ENCODE data around the gene FAM114A1.
A peak's percentile ranks its signal among the peaks of the same experiment; 100 is the strongest.

Gene FAM114A1

DNA sequence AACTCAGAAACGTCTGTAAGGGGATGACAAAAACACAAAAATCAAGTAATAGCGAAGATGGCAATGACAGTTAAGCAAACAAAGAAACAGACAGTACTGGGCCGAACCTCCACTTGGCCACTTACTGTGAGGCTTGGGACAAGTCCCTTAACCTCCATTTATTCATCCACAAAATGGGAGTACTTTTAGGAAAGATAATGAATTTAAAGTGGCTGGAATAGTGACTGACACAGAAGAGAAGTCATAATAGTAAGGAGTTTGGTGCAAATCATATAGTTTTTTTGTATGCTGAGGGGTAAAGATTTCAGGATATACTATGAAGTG lies 9.5 kb upstream of the FAM114A1 start:
- DNase-seq (ENCODE audit: low read depth in 2 of 3, low spot score in 1 of 3), result no peak

DNA sequence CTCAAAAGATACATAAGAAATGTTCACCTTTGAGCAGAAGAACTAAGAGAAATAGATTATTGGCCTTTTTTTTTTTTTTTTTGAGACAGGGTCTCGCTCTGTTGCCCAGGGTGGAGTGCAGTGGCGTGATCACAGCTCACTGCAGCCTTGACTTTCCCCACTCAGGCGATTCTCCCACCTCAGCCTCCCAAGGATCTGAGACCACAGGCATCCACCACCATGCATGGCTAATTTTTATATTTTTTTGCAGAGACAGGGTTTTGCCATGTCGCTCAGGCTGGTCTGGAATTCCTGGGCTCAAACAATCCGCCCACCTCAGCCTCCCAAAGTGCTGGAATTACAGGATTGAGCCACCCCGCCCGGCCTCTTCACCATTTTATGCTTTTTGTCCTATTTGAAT lies 8.1 kb upstream of the FAM114A1 start:
- no peak for DNase-seq (ENCODE audit: low read depth in 2 of 3, low spot score in 1 of 3)

DNA sequence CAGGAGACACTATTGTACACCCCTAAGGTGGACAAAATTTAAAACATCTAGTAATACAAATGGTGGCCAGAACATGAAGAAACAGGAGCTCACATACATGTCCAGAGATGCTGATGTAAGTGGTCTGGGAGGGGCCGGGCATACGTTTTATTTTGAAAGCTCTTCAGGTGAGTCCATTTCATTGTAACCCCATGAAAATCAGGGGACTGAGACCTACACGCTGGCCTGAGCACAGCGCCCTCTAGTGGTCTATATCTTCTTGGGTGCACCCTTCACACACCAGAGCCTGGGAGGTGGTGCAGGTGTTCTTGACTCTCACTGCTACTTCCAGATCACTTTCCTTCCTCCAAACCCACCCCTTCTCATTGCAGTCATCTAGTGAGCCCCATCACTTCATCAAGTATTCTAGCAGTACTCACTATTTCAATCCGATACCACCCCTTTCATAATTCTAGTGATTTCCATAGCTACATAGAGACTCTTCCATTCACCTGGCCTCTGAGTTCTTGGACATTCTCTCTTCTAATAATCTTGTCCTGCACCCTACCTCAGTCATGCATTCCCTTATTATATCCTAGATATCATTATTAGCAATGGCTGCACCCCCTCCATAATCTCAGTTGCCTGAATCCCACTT lies 6.7 kb upstream of the FAM114A1 start:
- DNase-seq (ENCODE audit: low read depth in 2 of 3, low spot score in 1 of 3), result peak; percentile 36 to 64 (median 49)

DNA sequence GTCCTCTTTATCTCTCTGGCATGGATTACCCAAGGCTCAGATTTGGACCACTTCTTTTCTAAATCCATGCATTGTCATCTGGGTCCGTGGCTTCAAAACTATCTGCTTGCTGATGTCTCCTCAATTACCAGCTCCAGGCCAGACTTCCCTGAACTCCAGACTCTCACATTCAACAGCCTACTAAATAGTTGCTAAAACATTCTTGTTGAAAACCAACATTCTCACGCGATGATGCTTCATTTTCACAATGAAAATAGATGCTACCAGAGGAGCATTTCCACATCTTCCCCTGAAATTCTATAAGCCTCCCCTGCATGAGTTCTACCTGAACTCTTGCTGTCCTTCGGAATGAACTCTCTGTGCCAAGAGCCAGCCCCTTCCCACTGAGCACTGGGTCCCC lies 5.8 kb upstream of the FAM114A1 start:
- DNase-seq (ENCODE audit: low read depth in 2 of 3, low spot score in 1 of 3), result no peak

- no peak for DNase-seq (ENCODE audit: low read depth in 2 of 3, low spot score in 1 of 3)
These were observed 2.2 kb upstream of the FAM114A1 start for GRCh38 chr4:38865445-38865844.

DNA sequence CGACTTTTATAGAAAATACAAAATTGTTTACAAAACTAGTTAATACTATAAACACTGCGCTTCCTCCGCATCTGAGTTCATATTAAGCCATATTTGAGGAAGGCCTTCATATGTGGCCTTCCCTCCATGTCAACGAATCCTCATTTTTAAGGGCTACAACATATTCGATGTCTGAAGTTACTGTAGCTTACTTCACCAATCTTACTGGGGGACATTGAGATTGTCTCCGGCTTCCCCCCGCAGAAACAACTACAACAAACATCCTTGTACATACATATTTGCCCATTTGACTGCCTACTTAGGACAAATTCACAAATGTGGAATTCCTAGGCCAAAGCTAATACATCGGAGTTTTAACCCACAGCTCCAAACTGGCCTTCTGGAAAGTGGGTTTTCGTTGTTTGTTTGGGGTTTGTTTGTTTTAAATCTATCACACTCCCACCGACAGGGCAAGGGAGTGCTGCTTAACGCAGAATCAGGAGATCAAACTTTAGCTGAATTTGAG lies 581 bp upstream of the FAM114A1 start:
- no peak for DNase-seq (ENCODE audit: low read depth in 2 of 3, low spot score in 1 of 3)

DNA sequence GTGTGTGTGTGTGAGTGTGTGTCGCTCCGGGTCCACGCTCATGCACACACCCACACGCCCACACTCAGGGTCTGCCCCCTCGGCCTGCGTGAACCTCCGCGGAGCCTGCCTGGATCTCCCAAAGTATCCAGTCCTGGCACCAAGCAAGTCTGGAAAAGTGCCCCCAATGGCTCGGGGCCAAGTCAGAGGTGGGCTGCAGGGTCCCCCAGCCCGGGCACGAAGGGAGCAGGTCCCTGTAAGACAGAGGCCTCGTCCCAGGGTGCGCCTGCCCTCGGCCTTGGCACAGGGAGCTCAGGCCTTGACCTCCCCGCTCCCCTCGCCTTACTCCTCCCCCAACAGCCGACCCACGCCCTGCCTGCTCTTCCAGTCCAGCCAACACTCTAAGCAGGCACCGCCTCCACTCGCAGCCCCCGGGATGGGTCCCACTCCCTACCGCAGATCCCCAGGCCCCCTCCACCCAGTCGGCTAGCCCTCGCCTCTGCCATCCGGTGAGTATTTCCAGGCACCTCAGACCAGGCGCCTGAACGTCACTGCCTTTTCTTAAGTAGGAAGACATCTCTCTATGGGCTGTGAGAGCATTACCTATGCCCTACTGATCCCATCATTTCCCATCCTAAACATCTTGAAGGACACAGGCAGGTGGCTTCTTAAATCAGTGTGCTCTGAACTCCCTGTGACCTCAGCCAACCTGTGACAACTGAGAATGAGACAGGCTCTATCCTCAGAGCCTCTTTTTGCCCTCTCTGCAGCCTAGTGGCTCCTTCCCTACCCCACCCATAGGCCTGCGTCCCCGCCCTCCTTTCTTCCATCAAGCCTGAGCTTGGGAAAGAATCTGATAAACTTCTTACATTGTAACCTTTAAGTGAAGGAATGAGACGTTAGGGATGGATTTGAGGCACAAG lies 704 bp downstream of the FAM114A1 start:
- no peak for DNase-seq (ENCODE audit: low read depth in 2 of 3, low spot score in 1 of 3)

GRCh38 chr4:38869511-38869910 lies 1.9 kb downstream of the FAM114A1 start:
- DNase-seq (ENCODE audit: low read depth in 2 of 3, low spot score in 1 of 3), result no peak

DNA sequence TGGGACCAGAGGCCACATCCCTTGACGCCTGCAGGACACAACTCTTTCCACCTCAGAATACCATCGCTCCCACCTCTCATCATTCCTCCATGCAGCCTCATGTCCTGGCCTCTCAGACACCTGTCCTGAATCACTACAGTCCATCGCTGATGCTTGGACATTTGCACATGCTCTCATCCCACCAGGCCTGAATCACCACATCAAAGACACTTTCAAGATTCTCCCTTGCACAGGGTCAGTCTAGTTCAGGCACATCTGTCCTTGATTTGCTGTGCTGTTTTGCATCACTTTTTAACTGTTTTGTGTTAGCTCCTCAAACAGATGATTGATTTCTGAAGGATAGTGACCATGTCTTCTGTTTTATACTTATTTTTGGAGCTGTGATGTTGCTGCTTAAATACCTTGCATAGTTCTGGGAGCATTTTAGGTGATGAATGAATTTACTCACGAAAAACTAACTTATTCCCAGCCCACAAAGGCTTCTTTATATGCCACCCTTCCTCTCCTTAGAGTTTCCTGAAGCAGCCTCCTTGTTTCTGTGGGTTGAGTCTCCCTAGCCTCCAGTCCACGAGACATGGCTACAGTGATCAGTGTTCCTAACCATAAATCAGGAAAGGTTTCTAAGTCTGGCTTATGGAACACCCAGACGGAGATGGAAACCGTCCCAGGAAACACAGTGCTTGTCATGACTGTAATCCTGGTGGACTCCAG lies 2.6 kb downstream of the FAM114A1 start:
- DNase-seq (ENCODE audit: low read depth in 2 of 3, low spot score in 1 of 3), result no peak

- DNase-seq (ENCODE audit: low read depth in 2 of 3, low spot score in 1 of 3), result no peak
These were observed 4.0 kb downstream of the FAM114A1 start for GRCh38 chr4:38871593-38871992.

GRCh38 chr4:38872620-38873019 lies 5.0 kb downstream of the FAM114A1 start:
- no peak for DNase-seq (ENCODE audit: low read depth in 2 of 3, low spot score in 1 of 3)

GRCh38 chr4:38873290-38873944 lies 5.8 kb downstream of the FAM114A1 start:
- no peak for DNase-seq (ENCODE audit: low read depth in 2 of 3, low spot score in 1 of 3)

GRCh38 chr4:38876636-38877035 lies 9.0 kb downstream of the FAM114A1 start:
- no peak for DNase-seq (ENCODE audit: low read depth in 2 of 3, low spot score in 1 of 3)

DNA sequence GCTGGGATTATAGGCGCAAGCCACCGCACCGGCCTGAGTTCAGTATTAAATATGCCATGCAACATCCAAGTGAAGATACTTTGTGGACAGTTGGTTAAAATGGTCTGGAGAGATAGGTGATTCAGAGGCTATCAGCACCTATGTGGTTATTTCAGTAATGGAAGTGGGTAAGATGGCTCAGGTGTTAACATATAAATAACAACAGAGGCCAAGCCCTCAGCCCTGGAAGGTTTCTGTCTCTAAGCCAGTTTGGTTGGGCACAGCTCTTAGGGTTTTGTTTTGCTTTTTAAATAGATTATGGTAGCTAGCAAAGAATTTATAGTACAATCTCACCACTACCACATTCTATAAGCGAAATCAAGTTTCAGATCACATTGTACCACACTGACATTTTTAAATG lies 16.6 kb downstream of the FAM114A1 start:
- no peak for DNase-seq (ENCODE audit: low read depth in 2 of 3, low spot score in 1 of 3)

GRCh38 chr4:38889143-38889542 lies 21.5 kb downstream of the FAM114A1 start:
- DNase-seq (ENCODE audit: low read depth in 2 of 3, low spot score in 1 of 3), result no peak

- DNase-seq (ENCODE audit: low read depth in 2 of 3, low spot score in 1 of 3), result no peak
These were observed 23.7 kb downstream of the FAM114A1 start for GRCh38 chr4:38891051-38891983.

- DNase-seq (ENCODE audit: low read depth in 2 of 3, low spot score in 1 of 3), result no peak
These were observed 26.8 kb downstream of the FAM114A1 start for GRCh38 chr4:38894322-38894982.

- DNase-seq (ENCODE audit: low read depth in 2 of 3, low spot score in 1 of 3), result no peak
These were observed 29.3 kb downstream of the FAM114A1 start for GRCh38 chr4:38896940-38897339.

DNA sequence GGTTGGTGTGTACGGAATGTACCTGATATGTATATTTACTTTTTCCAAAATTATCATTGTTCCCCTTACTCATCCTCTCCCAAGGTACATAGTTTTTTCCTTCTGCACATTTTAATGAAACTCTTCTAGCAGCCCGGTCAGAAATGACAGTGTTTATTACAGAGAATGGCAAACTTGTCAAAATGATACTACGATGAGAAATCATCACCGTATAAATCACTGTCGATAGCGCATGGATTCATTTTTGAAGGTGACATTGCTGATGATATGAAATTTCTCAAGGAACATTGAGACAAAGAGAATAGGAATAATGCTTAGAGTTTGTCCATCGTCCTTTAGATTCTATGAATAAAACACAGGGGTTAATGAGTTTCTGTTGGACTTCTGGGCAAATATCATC lies 30.6 kb downstream of the FAM114A1 start:
- no peak for DNase-seq (ENCODE audit: low read depth in 2 of 3, low spot score in 1 of 3)

DNA sequence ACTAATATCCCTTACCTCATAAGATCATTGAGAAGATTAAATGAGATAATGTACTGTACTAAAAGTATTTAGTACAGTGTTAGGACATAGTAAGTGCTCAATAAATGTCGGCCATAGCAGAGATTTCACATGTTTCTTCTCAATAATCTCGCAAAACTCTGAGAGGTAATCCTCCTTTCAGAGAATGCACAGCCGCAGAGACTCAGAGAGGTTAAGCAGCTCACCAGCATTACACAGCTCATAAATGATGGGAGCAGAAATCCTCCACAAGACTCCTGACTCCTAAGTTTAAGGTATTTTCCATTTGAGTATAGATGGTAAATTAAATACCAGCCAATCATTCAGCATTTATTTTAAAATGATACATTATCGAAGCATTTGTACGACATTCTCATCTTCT lies 34.6 kb downstream of the FAM114A1 start:
- no peak for DNase-seq (ENCODE audit: low read depth in 2 of 3, low spot score in 1 of 3)

All from stimulated activated CD4-positive, alpha-beta T cell treated with anti-CD3 and anti-CD28 coated beads, Interleukin-12 subunit alpha, Interleukin-12 subunit beta, amount 100 ng/mL, for 48 hours (primary cell).